HFF-Myc (cell line): ENCODE data around the gene SPDYE3.
"Not testable (repeated sequence)": the region's sequence is repeated elsewhere in the genome, so short reads cannot be mapped to it uniquely, and the experiment has no call there.

ENCODE experiments used
- DNase-seq: peaks from one replicate; pipeline ENCODE4 v3.0.0-alpha.2; 2011; ENCODE audit warnings: low read depth; ENCODE audit errors: extremely low read depth
- H3K4me3 ChIP-seq: replicated peaks from 2 replicates; pipeline ENCODE4 v1.5.1; 2011; ENCODE audit warnings: low read depth, mild to moderate bottlenecking, control low read depth, low read length
- TF ChIP-seq, protein P1 (sequence below): IDR thresholded peaks from 2 replicates; pipeline ENCODE4 v1.5.1; 2012; ENCODE audit warnings: mild to moderate bottlenecking, low read depth, low read length, control low read depth; ENCODE audit errors: missing control alignments

SPDYE3 gene

GRCh38 chr7:100357131-100357561 is 49.6 kb downstream of the SPDYE3 start:
- no peak overlapping the region for H3K4me3 ChIP-seq
- DNase-seq: no peak
- TF ChIP-seq, protein P1, sequence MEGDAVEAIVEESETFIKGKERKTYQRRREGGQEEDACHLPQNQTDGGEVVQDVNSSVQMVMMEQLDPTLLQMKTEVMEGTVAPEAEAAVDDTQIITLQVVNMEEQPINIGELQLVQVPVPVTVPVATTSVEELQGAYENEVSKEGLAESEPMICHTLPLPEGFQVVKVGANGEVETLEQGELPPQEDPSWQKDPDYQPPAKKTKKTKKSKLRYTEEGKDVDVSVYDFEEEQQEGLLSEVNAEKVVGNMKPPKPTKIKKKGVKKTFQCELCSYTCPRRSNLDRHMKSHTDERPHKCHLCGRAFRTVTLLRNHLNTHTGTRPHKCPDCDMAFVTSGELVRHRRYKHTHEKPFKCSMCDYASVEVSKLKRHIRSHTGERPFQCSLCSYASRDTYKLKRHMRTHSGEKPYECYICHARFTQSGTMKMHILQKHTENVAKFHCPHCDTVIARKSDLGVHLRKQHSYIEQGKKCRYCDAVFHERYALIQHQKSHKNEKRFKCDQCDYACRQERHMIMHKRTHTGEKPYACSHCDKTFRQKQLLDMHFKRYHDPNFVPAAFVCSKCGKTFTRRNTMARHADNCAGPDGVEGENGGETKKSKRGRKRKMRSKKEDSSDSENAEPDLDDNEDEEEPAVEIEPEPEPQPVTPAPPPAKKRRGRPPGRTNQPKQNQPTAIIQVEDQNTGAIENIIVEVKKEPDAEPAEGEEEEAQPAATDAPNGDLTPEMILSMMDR: no peak

DNA sequence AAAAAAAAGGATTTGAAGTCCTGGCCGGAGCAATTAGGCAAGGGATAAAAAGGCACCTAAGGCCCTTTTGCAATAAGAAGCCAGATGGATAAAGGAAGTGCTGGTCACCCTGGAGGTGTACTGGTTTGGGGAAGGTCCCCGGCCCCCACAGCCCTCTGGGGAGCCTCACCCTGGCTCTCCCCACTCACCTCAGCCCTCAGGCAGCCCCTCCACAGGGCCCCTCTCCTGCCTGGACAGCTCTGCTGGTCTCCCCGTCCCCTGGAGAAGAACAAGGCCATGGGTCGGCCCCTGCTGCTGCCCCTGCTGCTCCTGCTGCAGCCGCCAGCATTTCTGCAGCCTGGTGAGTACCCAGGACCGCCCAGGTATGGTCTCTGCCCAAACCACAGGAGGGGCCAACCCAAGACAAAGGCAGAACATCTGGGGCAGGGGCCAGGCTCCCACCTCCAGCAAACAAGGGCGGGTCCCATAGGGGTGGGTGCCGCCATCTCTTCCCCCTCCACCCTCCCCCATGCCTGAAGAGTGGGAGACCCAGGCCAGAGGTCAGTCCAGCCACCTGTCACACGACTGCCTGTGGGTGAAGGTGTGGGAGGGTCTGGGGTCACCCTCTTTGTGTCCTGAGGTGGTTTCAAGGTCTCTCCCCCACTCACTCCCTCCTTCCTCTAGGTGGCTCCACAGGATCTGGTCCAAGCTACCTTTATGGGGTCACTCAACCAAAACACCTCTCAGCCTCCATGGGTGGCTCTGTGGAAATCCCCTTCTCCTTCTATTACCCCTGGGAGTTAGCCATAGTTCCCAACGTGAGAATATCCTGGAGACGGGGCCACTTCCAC is 50.7 kb downstream of the SPDYE3 start, which contains the start of gene PILRB:
PILRB (plus strand) TSS at position 91 of the 830 bp plus-strand sequence; CDS start at position 277, 186 bp downstream.
- H3K4me3 ChIP-seq: no peak within 1 kb of the TSS
- no peak for DNase-seq
- TF ChIP-seq, protein P1: no peak

DNA sequence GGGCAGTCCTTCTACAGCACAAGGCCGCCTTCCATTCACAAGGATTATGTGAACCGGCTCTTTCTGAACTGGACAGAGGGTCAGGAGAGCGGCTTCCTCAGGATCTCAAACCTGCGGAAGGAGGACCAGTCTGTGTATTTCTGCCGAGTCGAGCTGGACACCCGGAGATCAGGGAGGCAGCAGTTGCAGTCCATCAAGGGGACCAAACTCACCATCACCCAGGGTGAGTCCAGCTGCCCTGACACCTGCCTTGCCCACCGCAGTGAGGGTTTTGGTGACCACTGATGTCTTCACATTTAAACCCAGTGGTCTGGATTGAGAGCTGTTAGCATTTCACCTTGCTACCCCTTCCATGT is 51.3 kb downstream of the SPDYE3 start:
- no peak for DNase-seq
- H3K4me3 ChIP-seq: no peak overlapping the region
- TF ChIP-seq, protein P1: no peak

DNA sequence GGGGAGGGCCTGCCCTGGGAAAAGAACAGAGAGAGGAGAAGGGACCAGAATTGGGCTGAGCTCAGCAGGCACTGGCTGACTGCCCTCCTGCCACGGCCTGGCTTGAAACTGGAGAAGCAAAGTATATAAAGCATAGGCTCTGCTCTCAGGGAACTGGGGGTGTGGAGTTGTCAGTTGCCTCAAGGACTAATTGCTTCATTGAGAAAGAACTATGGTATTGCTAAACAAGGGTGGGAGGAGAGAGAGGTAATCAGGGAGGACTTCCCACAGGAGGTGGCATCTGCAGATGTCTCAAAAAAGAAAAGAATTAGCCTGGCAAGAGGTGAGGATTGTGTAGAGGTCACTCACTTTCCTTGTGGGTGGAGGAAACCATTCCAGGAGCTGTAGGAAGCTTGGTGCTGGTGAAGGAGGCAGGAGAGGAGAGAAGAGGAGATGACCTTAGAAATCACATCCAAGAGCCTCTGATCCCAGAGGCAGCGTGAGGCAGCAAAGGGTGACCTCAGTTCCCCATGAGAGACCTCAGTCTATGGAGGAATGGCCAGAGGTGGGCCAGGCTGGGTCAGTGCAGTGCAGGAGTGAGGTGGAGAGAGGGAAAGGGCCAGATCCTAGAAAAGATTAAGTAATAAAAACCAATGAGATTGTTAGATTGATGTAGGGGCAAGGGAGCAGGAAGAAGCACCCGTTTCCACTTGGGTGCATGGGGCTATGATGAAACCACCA is 52.8 kb downstream of the SPDYE3 start:
- TF ChIP-seq, protein P1: no peak
- H3K4me3 ChIP-seq: no peak overlapping the region
- DNase-seq: no peak

DNA sequence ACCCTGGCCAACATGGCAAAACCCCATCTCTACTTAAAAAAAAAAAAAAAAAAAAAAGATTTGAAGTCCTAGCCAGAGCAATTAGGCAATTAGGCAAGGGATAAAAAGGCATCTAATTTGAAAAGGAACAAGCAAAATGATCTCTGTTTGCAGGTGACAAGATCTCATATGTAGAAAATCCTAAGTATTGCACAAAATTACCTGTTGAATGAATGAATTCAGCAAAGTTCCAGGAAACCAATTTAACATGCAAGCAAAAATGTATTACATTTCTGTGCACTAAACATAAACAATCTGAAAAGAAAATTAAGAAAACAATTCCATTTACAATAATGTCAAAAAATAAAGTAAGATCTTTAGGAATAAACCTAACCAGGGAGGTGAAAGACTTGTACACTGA is 55.6 kb downstream of the SPDYE3 start:
- no peak for DNase-seq
- no peak overlapping the region for H3K4me3 ChIP-seq
- TF ChIP-seq, protein P1: no peak

DNA sequence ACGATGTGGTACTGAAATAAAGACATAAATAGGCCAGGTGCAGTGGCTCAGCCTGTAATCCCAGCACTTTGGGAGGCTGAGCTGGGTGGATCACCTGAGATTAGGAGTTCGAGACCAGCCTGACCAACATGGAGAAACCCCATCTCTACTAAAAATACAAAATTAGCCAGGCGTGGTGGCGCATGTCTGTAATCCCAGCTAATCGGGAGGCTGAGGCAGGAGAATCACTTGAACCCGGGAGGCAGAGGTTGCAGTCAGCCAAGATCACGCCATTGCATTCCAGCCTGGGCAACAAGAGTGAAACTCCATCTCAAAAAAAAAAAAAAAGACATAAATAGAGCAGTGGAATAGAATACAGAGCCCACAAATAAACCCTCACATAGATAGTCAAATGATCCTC is 56.3 kb downstream of the SPDYE3 start:
- not testable (repeated sequence) for H3K4me3 ChIP-seq, DNase-seq

DNA sequence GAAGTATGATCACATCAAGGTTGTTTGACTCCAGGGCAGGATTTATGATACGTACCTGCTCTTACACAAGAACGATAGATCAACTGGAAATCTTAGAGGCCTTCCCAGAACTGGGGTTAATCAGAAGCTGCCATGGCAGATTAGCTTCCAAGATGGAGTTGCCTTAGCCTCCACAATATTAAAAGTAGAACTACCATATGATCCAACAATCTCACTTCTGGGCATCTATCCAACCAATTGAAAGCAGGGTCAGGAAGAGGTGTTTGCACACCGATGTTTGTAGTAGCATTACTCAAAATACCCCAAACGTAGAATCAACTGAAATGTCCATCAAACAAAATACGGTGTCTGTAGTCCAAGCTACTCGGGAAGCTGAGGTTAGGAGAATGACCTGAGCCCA is 57.0 kb downstream of the SPDYE3 start:
- no peak for DNase-seq
- TF ChIP-seq, protein P1: no peak
- no peak overlapping the region for H3K4me3 ChIP-seq

GRCh38 chr7:100365998-100366367 is 58.5 kb downstream of the SPDYE3 start:
- DNase-seq, H3K4me3 ChIP-seq: not testable (repeated sequence)
